CD14-positive monocyte (primary cell): ENCODE measurements around the gene NUAK1. TPM values are rescaled to one million over a fixed set of nuclear protein-coding genes. Genes with fewer than 3 reads are reported as not detected.

Source experiments
- DNase-seq, 3 donors: peaks; one replicate each; pipeline ENCODE4 v3.0.0-alpha.2; 2011 to 2022
- H2AFZ ChIP-seq: 2 replicates; pipeline ENCODE4 v1.6.0; 2012; ENCODE audit warnings: mild to moderate bottlenecking, low read depth, low read length, inconsistent platforms; ENCODE audit not compliant: insufficient read depth, poor library complexity, severe bottlenecking
- H3K27ac ChIP-seq, 2 donors: 1 replicate in 1 of 2; 2 replicates in 1 of 2; pipeline ENCODE4 v1.5.1; 2012 to 2013; ENCODE audit warnings: low read length in 2 of 2, control low read depth in 1 of 2, inconsistent platforms in 1 of 2, low read depth in 1 of 2, mild to moderate bottlenecking in 1 of 2
- H3K27me3 ChIP-seq, 2 donors: one replicate each; pipeline versions ENCODE4 v1.6.0 to v1.6.1; 2011 to 2013; ENCODE audit warnings: low read length in 2 of 2; ENCODE audit not compliant: control insufficient read depth in 2 of 2, insufficient read depth in 2 of 2
- H3K36me3 ChIP-seq, 2 donors: replicated peaks in 1 of 2; 1 replicate in 1 of 2; 2 replicates in 1 of 2; pipeline versions ENCODE4 v1.5.1 to v1.6.1; 2012 to 2013; ENCODE audit warnings: low read length in 2 of 2, control low read depth in 1 of 2, inconsistent platforms in 1 of 2, mild to moderate bottlenecking in 1 of 2; ENCODE audit not compliant: insufficient read depth in 2 of 2, control insufficient read depth in 1 of 2
- H3K4me1 ChIP-seq, 2 donors: 1 replicate in 1 of 2; 2 replicates in 1 of 2; pipeline versions ENCODE4 v1.5.1 to v1.6.1; 2012 to 2013; ENCODE audit warnings: low read length in 2 of 2, control low read depth in 1 of 2, inconsistent platforms in 1 of 2, mild to moderate bottlenecking in 1 of 2, moderate library complexity in 1 of 2; ENCODE audit not compliant: insufficient read depth in 2 of 2, control insufficient read depth in 1 of 2
- H3K4me2 ChIP-seq: replicated peaks from 2 replicates; pipeline ENCODE3; 2012; ENCODE audit warnings: low read length, moderate library complexity, mild to moderate bottlenecking; ENCODE audit not compliant: poor library complexity, severe bottlenecking; ENCODE audit errors: extremely low read depth
- H3K4me3 ChIP-seq, 3 experiments: fragments of 200-600 bp in 1 of 3; sonication (generic) in 1 of 3; replicated peaks in 1 of 3; 1 replicate in 2 of 3; 2 replicates in 1 of 3; pipeline ENCODE4 v1.5.1; 2011 to 2013; ENCODE audit warnings: low read length in 3 of 3, mild to moderate bottlenecking in 3 of 3, control low read depth in 2 of 3, low read depth in 2 of 3, inconsistent platforms in 1 of 3, moderate library complexity in 1 of 3
- H3K79me2 ChIP-seq: 2 replicates; pipeline ENCODE4 v1.6.0; 2012; ENCODE audit warnings: mild to moderate bottlenecking, control low read depth, inconsistent platforms, low read length, moderate library complexity; ENCODE audit not compliant: insufficient read depth
- H3K9ac ChIP-seq: 2 replicates; pipeline ENCODE4 v1.6.0; 2017; ENCODE audit warnings: low read length, mild to moderate bottlenecking; ENCODE audit not compliant: insufficient read depth, poor library complexity, severe bottlenecking
- H3K9me3 ChIP-seq, 2 donors: replicated peaks in 1 of 2; 1 replicate in 1 of 2; 2 replicates in 1 of 2; pipeline versions ENCODE4 v1.5.1 to v1.6.1; 2012 to 2013; ENCODE audit warnings: low read length in 2 of 2, control low read depth in 1 of 2; ENCODE audit not compliant: control insufficient read depth in 1 of 2, insufficient read depth in 1 of 2
- H4K20me1 ChIP-seq: 2 replicates; pipeline ENCODE4 v1.6.0; 2012; ENCODE audit warnings: mild to moderate bottlenecking, low read length, control low read depth, moderate library complexity; ENCODE audit not compliant: insufficient read depth
- H3K27ac Mint-ChIP-seq, 7 donors: one replicate each; pipeline ENCODE4 v1.8.0; 2020; ENCODE audit warnings: mild to moderate bottlenecking in 7 of 7, mixed read lengths in 7 of 7, moderate library complexity in 6 of 7, inconsistent platforms in 2 of 7
- H3K27me3 Mint-ChIP-seq, 3 donors: one replicate each; pipeline ENCODE4 v1.8.0; 2021 to 2022; ENCODE audit warnings: low read depth in 3 of 3, mild to moderate bottlenecking in 3 of 3, mixed read lengths in 3 of 3, moderate library complexity in 3 of 3, inconsistent platforms in 1 of 3
- H3K36me3 Mint-ChIP-seq, 2 donors: one replicate each; pipeline ENCODE4 v1.8.0; 2020; ENCODE audit warnings: mixed read lengths in 2 of 2, inconsistent platforms in 1 of 2, mild to moderate bottlenecking in 1 of 2
- H3K4me1 Mint-ChIP-seq: one replicate; pipeline ENCODE4 v1.8.0; 2020; ENCODE audit warnings: mild to moderate bottlenecking, mixed read lengths
- H3K4me3 Mint-ChIP-seq, 2 donors: one replicate each; pipeline ENCODE4 v1.8.0; 2020; ENCODE audit warnings: mild to moderate bottlenecking in 2 of 2, mixed read lengths in 2 of 2, moderate library complexity in 1 of 2
- H3K9me3 Mint-ChIP-seq, 7 donors: one replicate each; pipeline ENCODE4 v1.8.0; 2020 to 2022; ENCODE audit warnings: mixed read lengths in 7 of 7, mild to moderate bottlenecking in 6 of 7, moderate library complexity in 6 of 7, inconsistent platforms in 2 of 7
- CTCF ChIP-seq: fragments of 200-600 bp; IDR thresholded peaks from one replicate; pipeline ENCODE4 v1.8.0; 2022; ENCODE audit warnings: antibody characterized with exemption, mild to moderate bottlenecking
- WGBS: methylation state at CpG from one replicate; pipeline ENCODE4 v1.1.5; 2013; ENCODE audit warnings: missing lambda C conversion rate; ENCODE audit not compliant: insufficient coverage; 5-methylcytosine and 5-hydroxymethylcytosine counted together
- intact Hi-C, 2 donors: fragments of 100-400 bp; cut with micrococcal nuclease; formaldehyde crosslinking; loops; one replicate each; pipeline versions ENCODE4 v1.15.0 to v1.15.1; 2023
- polyA plus RNA-seq, 3 donors: library from polyadenylated mRNA; depleted of rRNA in 1 of 3; unstranded in 2 of 3; stranded (reverse) in 1 of 3; fragments of 300-500 nt in 2 of 3; fragments of >200 nt in 1 of 3; fragmentation: Illumina TruSeq in 2 of 3; gene quantifications; 1 replicate in 2 of 3; 2 replicates in 1 of 3; pipeline ENCODE4 v1.2.3, GENCODE V29; 2012 to 2021

NUAK1 gene
- polyA plus RNA-seq, 3 donors = not detected

GRCh38 chr12:106034316-106034715 lies 104.4 kb downstream of the NUAK1 start:
- H3K9me3 ChIP-seq = peaks cover 0 to 5% of the 10 kb centered on the region in 2 donors
- peaks cover 2 to 4% (median 3%) of the 10 kb centered on the region in 3 donors for H3K27me3 Mint-ChIP-seq

GRCh38 chr12:106033161-106033675 lies 105.5 kb downstream of the NUAK1 start:
- no peak overlapping the region for H2AFZ ChIP-seq
- no peak overlapping the region for H3K4me2 ChIP-seq
- H3K9ac ChIP-seq = no peak overlapping the region
- H3K27me3 Mint-ChIP-seq = peaks cover 3 to 5% (median 4%) of the 10 kb centered on the region in 3 donors
- no peaks in the 10 kb centered on the region for H3K9me3 ChIP-seq
- no peaks in the 10 kb centered on the region for H3K27me3 ChIP-seq
- H3K4me1 Mint-ChIP-seq = no peaks in the 10 kb centered on the region
- H4K20me1 ChIP-seq = no peaks in the 10 kb centered on the region
- intact Hi-C loops = no loop called here
- H3K9me3 Mint-ChIP-seq = peaks cover 0 to 7% (median 0%) of the 10 kb centered on the region in 7 donors
- H3K27ac Mint-ChIP-seq = no peak overlapping the region
- no peak overlapping the region for H3K27ac ChIP-seq
- no peaks in the 10 kb centered on the region for H3K36me3 Mint-ChIP-seq
- H3K36me3 ChIP-seq = no peaks in the 10 kb centered on the region
- no peaks in the 10 kb centered on the region for H3K79me2 ChIP-seq
- TF ChIP-seq CTCF = no peak
- 90% methylated on average over 4 of the region's 4 CpGs for WGBS
- no peak overlapping the region for H3K4me3 Mint-ChIP-seq
- no peak overlapping the region for H3K4me3 ChIP-seq
- no peaks in the 10 kb centered on the region for H3K4me1 ChIP-seq
- no peak for DNase-seq

More at GRCh38 chr12:106034316-106034715, 104.4 kb downstream of the NUAK1 start:
- Mint-ChIP-seq H3K4me1 (no peaks in the 10 kb centered on the region), H3K36me3 (no peaks in the 10 kb centered on the region), H3K4me3 (no peak overlapping the region), H3K27ac (no peak overlapping the region), H3K9me3 (peaks cover 0 to 7% (median 2%) of the 10 kb centered on the region in 7 donors)
- WGBS = 86% methylated on average over 1 of the region's 4 CpGs
- no peak overlapping the region for H2AFZ ChIP-seq
- no peaks in the 10 kb centered on the region for H4K20me1 ChIP-seq
- H3K79me2 ChIP-seq = no peaks in the 10 kb centered on the region
- no peak for DNase-seq
- no peaks in the 10 kb centered on the region for H3K4me1 ChIP-seq
- no peaks in the 10 kb centered on the region for H3K27me3 ChIP-seq
- no peak for TF ChIP-seq CTCF
- no peak overlapping the region for H3K4me2 ChIP-seq
- H3K36me3 ChIP-seq = no peaks in the 10 kb centered on the region
- no peak overlapping the region for H3K9ac ChIP-seq
- H3K27ac ChIP-seq = no peak overlapping the region
- no peak overlapping the region for H3K4me3 ChIP-seq
- intact Hi-C loops = no loop called here
